Left colon (tissue), 2 donors: Measurements from ENCODE around the gene FYN. TPM values are rescaled to one million over a fixed set of nuclear protein-coding genes. Genes with fewer than 3 reads are reported as not detected.

ENCODE experiments used
- ATAC-seq: fragments of 200-7000 bp; cut with Tn5 transposase; one replicate; pipeline ENCODE4 v1.9.1; 2020; ENCODE audit warnings: mild to moderate bottlenecking, moderate library complexity
- DNase-seq, 2 donors: peaks; one replicate each; pipeline ENCODE4 v3.0.0-alpha.2; 2020
- intact Hi-C, 2 donors: fragments of 100-400 bp; cut with DNase I in 1 of 2; cut with micrococcal nuclease in 1 of 2; formaldehyde crosslinking; loops; one replicate each; pipeline versions ENCODE4 v1.11.2 to v1.14.0; 2022; cut with DNase I, micrococcal nuclease
- total RNA-seq, 2 donors: library from RNA; stranded (reverse); fragmentation: NEBNext Ultra II Directional; extraction: Animal tissue kit (Norgen Biotek cat#: 25700); gene quantifications; one replicate each; pipeline ENCODE4 v1.2.1, GENCODE V29; 2021
- donor health status: DM: no; HTN: no; CAD: no.
- donor health status: DM: yes; HTN: yes; CAD: no.

The FYN gene
- total RNA-seq, 2 donors from 2014 or later: 16.0 to 23.8 TPM

GRCh38 chr6:111711476-111711875 is 161.8 kb downstream of the FYN start:
- DNase-seq (peak; percentile 59 to 66), ATAC-seq (peak; percentile 79)
- intact Hi-C loops: loop anchor here in 1 of 2 donors (5.0 to 10.0 kb wide), 2 partner anchors 286 to 313 kb away; no protein-coding TSS in a partner anchor

- DNase-seq (no peak), ATAC-seq (peak; percentile 20)
- intact Hi-C loops: loop anchor here in 1 of 2 donors (5.0 to 10.0 kb wide), 2 partner anchors 286 to 314 kb away; no protein-coding TSS in a partner anchor
Measured at GRCh38 chr6:111710911-111711310, 162.3 kb downstream of the FYN start.

GRCh38 chr6:111710439-111710838 is 162.8 kb downstream of the FYN start:
- DNase-seq: no peak
- no peak for ATAC-seq
- intact Hi-C loops: loop anchor here in 1 of 2 donors (5.0 to 10.0 kb wide), 2 partner anchors 287 to 314 kb away; no protein-coding TSS in a partner anchor

GRCh38 chr6:111709615-111710398 is 163.4 kb downstream of the FYN start:
- DNase-seq: peak; percentile 59
- intact Hi-C loops: loop anchor here in 1 of 2 donors (5.0 to 10.0 kb wide), 2 partner anchors 287 to 315 kb away; no protein-coding TSS in a partner anchor
- peak; percentile 78 for ATAC-seq

GRCh38 chr6:111709201-111709600 is 164.1 kb downstream of the FYN start:
- ATAC-seq (no peak), DNase-seq (no peak)
- intact Hi-C loops: no loop called here

GRCh38 chr6:111707773-111708172 is 165.5 kb downstream of the FYN start:
- intact Hi-C loops: no loop called here
- ATAC-seq (peak; percentile 60), DNase-seq (no peak)

GRCh38 chr6:111706841-111707391 is 166.3 kb downstream of the FYN start:
- peak; percentile 12 for ATAC-seq
- no peak for DNase-seq
- intact Hi-C loops: no loop called here

GRCh38 chr6:111703723-111704122 is 169.5 kb downstream of the FYN start:
- intact Hi-C loops: no loop called here
- no peak for ATAC-seq
- no peak for DNase-seq

GRCh38 chr6:111702268-111702667 is 171.0 kb downstream of the FYN start:
- ATAC-seq (no peak), DNase-seq (no peak)
- intact Hi-C loops: no loop called here

- no peak for ATAC-seq
- no peak for DNase-seq
- intact Hi-C loops: no loop called here
Measured at GRCh38 chr6:111701146-111701545, 172.1 kb downstream of the FYN start.

GRCh38 chr6:111700135-111700690 is 173.0 kb downstream of the FYN start:
- intact Hi-C loops: no loop called here
- ATAC-seq: no peak
- DNase-seq: no peak

GRCh38 chr6:111699123-111699522 is 174.1 kb downstream of the FYN start:
- DNase-seq (no peak), ATAC-seq (no peak)
- intact Hi-C loops: no loop called here

- ATAC-seq (no peak), DNase-seq (no peak)
- intact Hi-C loops: no loop called here
Measured at GRCh38 chr6:111696814-111697213, 176.4 kb downstream of the FYN start.

GRCh38 chr6:111692327-111693164 is 180.7 kb downstream of the FYN start:
- intact Hi-C loops: no loop called here
- DNase-seq: peak; percentile 59 to 66
- peak; percentile 84 for ATAC-seq

GRCh38 chr6:111691345-111692225 is 181.7 kb downstream of the FYN start:
- ATAC-seq (peak; percentile 57), DNase-seq (peak; percentile 48 to 76)
- intact Hi-C loops: no loop called here

GRCh38 chr6:111689946-111690345 is 183.3 kb downstream of the FYN start:
- DNase-seq (no peak), ATAC-seq (no peak)
- intact Hi-C loops: no loop called here

GRCh38 chr6:111689419-111689818 is 183.8 kb downstream of the FYN start:
- ATAC-seq: no peak
- DNase-seq: no peak
- intact Hi-C loops: no loop called here

- no peak for DNase-seq
- intact Hi-C loops: no loop called here
- no peak for ATAC-seq
Measured at GRCh38 chr6:111688331-111688730, 184.9 kb downstream of the FYN start.
